ENCODE measurements around the gene ANKRD29.
"Not testable (repeated sequence)": the region's sequence is repeated elsewhere in the genome, so short reads cannot be mapped to it uniquely, and the experiment has no call there.

The ANKRD29 gene

DNA sequence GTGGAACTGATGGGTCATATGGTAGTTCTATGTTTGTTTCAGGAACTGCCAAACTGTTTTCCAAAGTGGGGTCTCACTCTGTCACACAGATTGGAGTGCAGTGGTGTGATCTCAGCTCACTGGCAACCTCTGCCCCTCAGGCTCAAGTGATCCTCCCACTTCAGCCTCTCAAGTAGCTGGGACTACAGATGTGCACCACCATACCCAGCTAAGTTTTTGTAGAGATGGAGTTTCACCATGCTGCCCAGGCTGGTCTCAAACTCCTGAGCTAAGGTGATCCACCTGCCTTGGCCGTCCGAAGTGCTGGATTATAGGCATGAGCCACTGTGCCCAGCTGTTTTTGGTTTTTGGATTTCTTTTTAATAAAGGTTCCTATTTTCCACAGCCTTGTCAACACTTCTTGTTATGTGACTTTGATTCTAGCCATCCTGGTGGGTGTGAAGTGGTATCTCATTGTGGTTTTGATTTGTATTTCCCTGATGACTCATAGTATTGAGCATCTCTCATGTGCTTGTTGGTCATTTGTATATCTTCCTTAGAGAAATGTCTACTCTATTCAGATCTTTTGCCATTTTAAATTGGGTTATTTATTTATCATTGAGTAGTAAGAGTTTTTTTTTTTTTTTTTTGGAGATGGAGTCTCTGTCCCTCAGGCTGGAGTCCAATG lies 99.2 kb downstream of the ANKRD29 start:
- POLR2A ChIA-PET (ENCODE audit: low non-redundant PET): no interaction called here
- CTCF ChIA-PET: interaction anchor here (0.7 kb wide), 1 partner anchor 83 kb away, joined by 3 read pairs; no protein-coding TSS in a partner anchor
- TF ChIP-seq, protein P1, sequence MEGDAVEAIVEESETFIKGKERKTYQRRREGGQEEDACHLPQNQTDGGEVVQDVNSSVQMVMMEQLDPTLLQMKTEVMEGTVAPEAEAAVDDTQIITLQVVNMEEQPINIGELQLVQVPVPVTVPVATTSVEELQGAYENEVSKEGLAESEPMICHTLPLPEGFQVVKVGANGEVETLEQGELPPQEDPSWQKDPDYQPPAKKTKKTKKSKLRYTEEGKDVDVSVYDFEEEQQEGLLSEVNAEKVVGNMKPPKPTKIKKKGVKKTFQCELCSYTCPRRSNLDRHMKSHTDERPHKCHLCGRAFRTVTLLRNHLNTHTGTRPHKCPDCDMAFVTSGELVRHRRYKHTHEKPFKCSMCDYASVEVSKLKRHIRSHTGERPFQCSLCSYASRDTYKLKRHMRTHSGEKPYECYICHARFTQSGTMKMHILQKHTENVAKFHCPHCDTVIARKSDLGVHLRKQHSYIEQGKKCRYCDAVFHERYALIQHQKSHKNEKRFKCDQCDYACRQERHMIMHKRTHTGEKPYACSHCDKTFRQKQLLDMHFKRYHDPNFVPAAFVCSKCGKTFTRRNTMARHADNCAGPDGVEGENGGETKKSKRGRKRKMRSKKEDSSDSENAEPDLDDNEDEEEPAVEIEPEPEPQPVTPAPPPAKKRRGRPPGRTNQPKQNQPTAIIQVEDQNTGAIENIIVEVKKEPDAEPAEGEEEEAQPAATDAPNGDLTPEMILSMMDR (conservative IDR thresholded peaks at IDR 0.05; ENCODE audit: low read depth): no peak

DNA sequence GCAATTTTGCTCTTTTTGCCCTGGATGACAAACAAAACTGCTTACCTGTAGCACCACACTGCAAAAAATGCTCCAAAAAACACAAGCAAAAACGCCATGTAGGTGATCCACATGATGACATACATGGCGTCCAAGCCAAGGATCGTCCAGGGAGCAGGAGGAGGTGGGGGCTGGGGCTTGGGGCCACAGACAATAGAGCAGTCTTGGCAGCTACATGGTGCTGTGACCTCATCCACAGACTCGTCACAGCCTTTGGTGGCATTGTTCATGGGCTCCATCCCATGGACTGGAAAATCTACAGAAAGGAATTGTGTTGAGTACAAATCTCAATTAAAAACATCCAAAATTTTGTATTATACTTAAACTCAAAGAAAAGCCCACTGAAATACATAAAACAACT lies 102.5 kb downstream of the ANKRD29 start:
- TF ChIP-seq, protein P1 (conservative IDR thresholded peaks at IDR 0.05; ENCODE audit: low read depth): no peak
- H3K27ac ChIP-seq: no peak overlapping the region
- no peak for DNase-seq (ENCODE audit: low spot score)
- ChIA-PET POLR2A (ENCODE audit: low non-redundant PET) (no interaction called here), CTCF (interaction anchor here (0.6 kb wide), 1 partner anchor 148 kb away, joined by 3 read pairs; no protein-coding TSS in a partner anchor)

More for the DNA sequence above, 99.2 kb downstream of the ANKRD29 start:
- DNase-seq (ENCODE audit: low spot score): no peak
- no peak overlapping the region for H3K27ac ChIP-seq

DNA sequence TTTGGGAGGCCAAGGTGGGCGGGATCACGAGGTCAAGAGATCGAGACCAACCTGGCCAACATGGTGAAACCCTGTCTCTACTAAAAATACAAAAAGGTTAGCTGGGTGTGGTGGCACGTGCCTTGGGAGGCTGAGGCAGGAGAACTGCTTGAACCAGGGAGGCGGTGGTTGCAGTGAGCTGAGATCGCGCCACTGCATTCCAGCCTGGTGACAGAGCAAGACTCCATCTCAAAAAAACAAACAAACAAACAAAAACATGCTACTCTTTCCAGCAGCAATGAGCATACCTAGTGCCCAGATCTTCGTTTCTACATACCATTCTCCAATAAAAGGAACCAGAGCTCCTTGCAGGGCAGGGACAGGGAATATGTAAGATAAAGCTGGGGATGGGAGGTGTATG lies 105.2 kb downstream of the ANKRD29 start:
- DNase-seq (ENCODE audit: low spot score); POLR2A ChIA-PET (ENCODE audit: low non-redundant PET); H3K27ac ChIP-seq; CTCF ChIA-PET: not testable (repeated sequence)

DNA sequence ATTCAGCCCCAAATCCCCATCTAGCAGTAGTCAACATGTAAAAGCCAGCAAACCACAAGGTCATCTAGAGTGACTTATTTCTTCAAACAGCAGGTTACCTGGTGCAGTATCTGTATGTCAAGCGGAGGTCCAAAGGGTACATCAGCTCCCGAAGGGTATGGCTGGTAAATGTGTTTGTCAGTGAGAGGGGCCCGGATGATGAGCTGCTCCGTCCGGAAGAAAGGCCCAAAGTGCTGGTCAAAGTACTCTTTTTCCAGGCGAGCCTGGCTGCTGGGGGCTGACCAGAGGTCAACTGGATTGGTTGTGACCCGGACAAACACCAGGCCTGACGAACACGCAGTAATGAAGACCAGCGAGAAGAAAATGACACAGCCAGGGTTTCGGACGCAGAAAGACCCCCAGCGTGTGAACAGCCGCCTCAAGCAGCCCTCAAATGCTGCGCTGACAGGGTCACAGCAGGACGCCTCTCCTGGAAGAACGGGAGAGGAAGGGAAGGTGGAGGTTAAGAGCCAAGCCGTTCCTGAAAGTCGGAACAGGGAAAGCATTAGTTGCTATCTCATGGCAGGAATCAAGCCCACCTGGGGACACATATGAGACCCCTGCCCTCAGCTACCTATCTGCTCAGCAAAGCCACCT lies 106.4 kb downstream of the ANKRD29 start:
- no peak for DNase-seq (ENCODE audit: low spot score)
- ChIA-PET POLR2A (ENCODE audit: low non-redundant PET) (no interaction called here), CTCF (no interaction called here)
- no peak overlapping the region for H3K27ac ChIP-seq
- TF ChIP-seq, protein P1 (conservative IDR thresholded peaks at IDR 0.05; ENCODE audit: low read depth): no peak

DNA sequence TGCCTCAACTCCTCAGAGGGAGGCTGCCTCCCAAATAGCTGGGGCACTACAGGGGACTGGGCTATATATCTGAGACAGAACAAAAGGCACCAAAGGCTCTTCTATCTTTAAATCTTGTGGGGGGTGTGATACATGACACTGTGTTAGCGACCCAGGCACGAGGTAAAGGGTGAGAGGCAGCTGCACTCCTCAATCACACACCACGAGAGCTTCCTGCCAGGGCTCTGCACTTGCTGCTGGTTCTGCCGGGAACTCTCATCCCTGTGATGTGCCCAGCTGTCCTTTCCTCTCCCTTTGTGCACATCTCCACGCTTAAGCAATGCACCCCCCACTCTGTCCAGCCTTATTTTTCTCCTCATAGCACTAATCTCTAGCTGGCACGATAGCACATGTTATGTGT lies 108.8 kb downstream of the ANKRD29 start:
- H3K27ac ChIP-seq: no peak overlapping the region
- ChIA-PET CTCF (no interaction called here), POLR2A (ENCODE audit: low non-redundant PET) (no interaction called here)
- TF ChIP-seq, protein P1 (conservative IDR thresholded peaks at IDR 0.05; ENCODE audit: low read depth): no peak
- no peak for DNase-seq (ENCODE audit: low spot score)

DNA sequence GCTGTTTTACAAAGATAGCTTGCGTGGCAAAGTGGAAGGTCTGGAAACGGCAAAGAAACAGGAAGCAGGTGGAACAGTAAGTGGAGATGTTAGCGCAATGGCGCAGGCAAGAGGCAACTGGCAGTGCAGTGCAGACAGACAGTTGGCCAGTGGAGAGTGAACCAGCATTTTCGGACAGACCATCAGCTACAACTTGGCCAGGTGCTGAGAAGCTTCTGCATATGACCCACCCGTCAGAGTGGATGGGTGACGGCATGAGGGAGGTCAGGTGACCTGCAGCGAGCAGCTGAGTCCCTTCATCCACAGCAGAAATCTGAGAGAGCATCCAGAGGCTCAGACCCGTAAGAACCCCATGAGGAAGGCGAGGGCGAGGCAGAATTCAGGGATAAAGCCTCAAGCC lies 110.2 kb downstream of the ANKRD29 start:
- no peak overlapping the region for H3K27ac ChIP-seq
- ChIA-PET CTCF (no interaction called here), POLR2A (ENCODE audit: low non-redundant PET) (no interaction called here)
- DNase-seq (ENCODE audit: low spot score): no peak
- TF ChIP-seq, protein P1 (conservative IDR thresholded peaks at IDR 0.05; ENCODE audit: low read depth): no peak

DNA sequence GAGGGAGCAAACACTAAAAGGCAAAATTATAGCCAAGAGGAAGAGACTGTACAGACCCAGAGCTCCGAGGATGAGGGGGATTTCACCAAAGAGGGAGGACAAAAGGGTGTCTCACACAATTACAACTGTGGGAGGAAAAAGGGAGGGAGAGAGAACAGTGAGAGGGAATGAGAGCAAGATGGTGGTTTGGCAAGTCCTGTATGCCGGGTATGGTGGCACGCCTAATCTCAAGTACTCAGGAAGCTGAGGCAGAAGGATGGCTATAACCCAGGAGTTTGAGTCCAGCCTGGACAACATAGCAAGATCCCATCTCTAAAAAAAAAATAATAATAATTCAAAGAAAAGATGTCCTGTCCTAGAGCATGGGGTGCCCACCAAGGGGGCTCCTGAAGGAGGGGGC lies 110.7 kb downstream of the ANKRD29 start:
- DNase-seq (ENCODE audit: low spot score): no peak
- ChIA-PET POLR2A (ENCODE audit: low non-redundant PET) (no interaction called here), CTCF (no interaction called here)
- no peak overlapping the region for H3K27ac ChIP-seq
- TF ChIP-seq, protein P1 (conservative IDR thresholded peaks at IDR 0.05; ENCODE audit: low read depth): no peak
